ENCODE measurements around the gene MGAT1. TPM values are rescaled to one million over a fixed set of nuclear protein-coding genes. Genes with fewer than 3 reads are reported as not detected.
A peak's percentile ranks its signal among the peaks of the same experiment; 100 is the strongest.

Gene MGAT1
- total RNA-seq, 4 donors from 2014 or later, result 121 to 154 (median 138) TPM

- no peak overlapping the region for H3K4me3 ChIP-seq (ENCODE audit: low read depth, poor library complexity, severe bottlenecking)
- intact Hi-C loops (cut with DNase I; ENCODE audit: low total_unique reads), result no loop called here
- DNase-seq (ENCODE audit: low spot score in 2 of 2), result peak in 1 of 2 donors; percentile 92
- 64 to 68% methylated on average over 3 of the region's 3 CpGs for WGBS, 2 donors
- no peak for TF ChIP-seq CTCF (IDR thresholded peaks at IDR 0.05)
- no peak for TF ChIP-seq POLR2A (IDR thresholded peaks at IDR 0.05)
Observed at GRCh38 chr5:180825768-180826525, 23.3 kb upstream of the MGAT1 start.

GRCh38 chr5:180824630-180825476 is 22.2 kb upstream of the MGAT1 start:
- H3K4me3 ChIP-seq (ENCODE audit: low read depth, poor library complexity, severe bottlenecking), result no peak overlapping the region
- TF ChIP-seq POLR2A (IDR thresholded peaks at IDR 0.05) (no peak), CTCF (IDR thresholded peaks at IDR 0.05) (no peak)
- intact Hi-C loops (cut with DNase I; ENCODE audit: low total_unique reads), result no loop called here
- 39 to 44% methylated on average over 10 of the region's 10 CpGs for WGBS, 2 donors
- no peak for DNase-seq (ENCODE audit: low spot score in 2 of 2)

- no peak overlapping the region for H3K4me3 ChIP-seq (ENCODE audit: low read depth, poor library complexity, severe bottlenecking)
- intact Hi-C loops (cut with DNase I; ENCODE audit: low total_unique reads), result no loop called here
- no peak for DNase-seq (ENCODE audit: low spot score in 2 of 2)
- 51 to 70% methylated on average over 6 of the region's 6 CpGs for WGBS, 2 donors
- no peak for TF ChIP-seq CTCF (IDR thresholded peaks at IDR 0.05)
- TF ChIP-seq POLR2A (IDR thresholded peaks at IDR 0.05), result no peak
Observed at GRCh38 chr5:180823940-180824629, 21.5 kb upstream of the MGAT1 start.

- intact Hi-C loops (cut with DNase I; ENCODE audit: low total_unique reads), result no loop called here
- no peak overlapping the region for H3K4me3 ChIP-seq (ENCODE audit: low read depth, poor library complexity, severe bottlenecking)
- TF ChIP-seq CTCF (IDR thresholded peaks at IDR 0.05) (no peak), POLR2A (IDR thresholded peaks at IDR 0.05) (no peak)
- WGBS, 2 donors, result 72 to 76% methylated on average over 7 of the region's 7 CpGs
- DNase-seq (ENCODE audit: low spot score in 2 of 2), result peak in 1 of 2 donors; percentile 79
Observed at GRCh38 chr5:180823346-180823745, 20.7 kb upstream of the MGAT1 start.

GRCh38 chr5:180821538-180821937 is 18.9 kb upstream of the MGAT1 start:
- intact Hi-C loops (cut with DNase I; ENCODE audit: low total_unique reads), result no loop called here
- TF ChIP-seq CTCF (IDR thresholded peaks at IDR 0.05), result no peak
- TF ChIP-seq POLR2A (IDR thresholded peaks at IDR 0.05), result no peak
- 92 to 93% methylated on average over 4 of the region's 4 CpGs for WGBS, 2 donors
- no peak overlapping the region for H3K4me3 ChIP-seq (ENCODE audit: low read depth, poor library complexity, severe bottlenecking)
- no peak for DNase-seq (ENCODE audit: low spot score in 2 of 2)

All from lower leg skin (tissue), 4 donors.